ENCODE measurements around the gene ARL8A. TPM values are rescaled to one million over a fixed set of nuclear protein-coding genes. Genes with fewer than 3 reads are reported as not detected.
A peak's percentile ranks its signal among the peaks of the same experiment; 100 is the strongest.
"Not testable (repeated sequence)": the region's sequence is repeated elsewhere in the genome, so short reads cannot be mapped to it uniquely, and the experiment has no call there.

The ARL8A gene
- total RNA-seq, 2 donors from 2014 or later, result 45.4 to 49.2 TPM

GRCh38 chr1:202179828-202180750 lies 35.6 kb upstream of the ARL8A start:
- DNase-seq (no peak), ATAC-seq (no peak)
- intact Hi-C loops (cut with DNase I, micrococcal nuclease), result no loop called here

- ATAC-seq (no peak), DNase-seq (no peak)
- intact Hi-C loops (cut with DNase I, micrococcal nuclease), result no loop called here
Observed at GRCh38 chr1:202176949-202177927, 32.7 kb upstream of the ARL8A start.

GRCh38 chr1:202173993-202174392 lies 29.5 kb upstream of the ARL8A start:
- ATAC-seq (no peak), DNase-seq (no peak)
- intact Hi-C loops (cut with DNase I, micrococcal nuclease), result no loop called here

GRCh38 chr1:202172015-202172355 lies 27.4 kb upstream of the ARL8A start:
- no peak for ATAC-seq

GRCh38 chr1:202171292-202172014 lies 26.9 kb upstream of the ARL8A start:
- DNase-seq (no peak), ATAC-seq (no peak)
- intact Hi-C loops (cut with DNase I, micrococcal nuclease), result no loop called here

More at GRCh38 chr1:202172015-202172355, 27.4 kb upstream of the ARL8A start:
- DNase-seq, result no peak
- intact Hi-C loops (cut with DNase I, micrococcal nuclease), result no loop called here

- no peak for DNase-seq
- no peak for ATAC-seq
- intact Hi-C loops (cut with DNase I, micrococcal nuclease), result no loop called here
Observed at GRCh38 chr1:202170726-202171125, 26.2 kb upstream of the ARL8A start.

- intact Hi-C loops (cut with DNase I, micrococcal nuclease), result no loop called here
- ATAC-seq (no peak), DNase-seq (no peak)
Observed at GRCh38 chr1:202168861-202169260, 24.3 kb upstream of the ARL8A start.

GRCh38 chr1:202167708-202168415 lies 23.3 kb upstream of the ARL8A start:
- DNase-seq, result no peak
- intact Hi-C loops (cut with DNase I, micrococcal nuclease), result no loop called here
- peak; percentile 60 for ATAC-seq

- ATAC-seq; intact Hi-C loops (cut with DNase I, micrococcal nuclease); DNase-seq: not testable (repeated sequence)
Observed at GRCh38 chr1:202167054-202167453, 22.5 kb upstream of the ARL8A start.

- no peak for DNase-seq
- no peak for ATAC-seq
- intact Hi-C loops (cut with DNase I, micrococcal nuclease), result no loop called here
Observed at GRCh38 chr1:202165942-202166843, 21.7 kb upstream of the ARL8A start.

- ATAC-seq (no peak), DNase-seq (no peak)
- intact Hi-C loops (cut with DNase I, micrococcal nuclease), result no loop called here
Observed at GRCh38 chr1:202165267-202165941, 20.9 kb upstream of the ARL8A start.

- intact Hi-C loops (cut with DNase I, micrococcal nuclease), result no loop called here
- no peak for ATAC-seq
- DNase-seq, result peak in 1 of 2 donors; percentile 33
Observed at GRCh38 chr1:202164271-202165037, 19.9 kb upstream of the ARL8A start.

GRCh38 chr1:202163281-202164270 lies 19.0 kb upstream of the ARL8A start:
- DNase-seq (no peak), ATAC-seq (no peak)
- intact Hi-C loops (cut with DNase I, micrococcal nuclease), result no loop called here

GRCh38 chr1:202162418-202163280 lies 18.1 kb upstream of the ARL8A start:
- no peak for ATAC-seq
- intact Hi-C loops (cut with DNase I, micrococcal nuclease), result no loop called here
- DNase-seq, result no peak

Measured in left colon (tissue), 2 donors.